Ovary (tissue), 9 donors: ENCODE measurements around the gene SPOCK1. TPM values are rescaled to one million over a fixed set of nuclear protein-coding genes. Genes with fewer than 3 reads are reported as not detected.
"Not testable (repeated sequence)": the region's sequence is repeated elsewhere in the genome, so short reads cannot be mapped to it uniquely, and the experiment has no call there.

Experiments used
- DNase-seq, 5 donors: peaks; one replicate each; pipeline ENCODE4 v3.0.0-alpha.2; 2019 to 2020
- H3K27ac ChIP-seq, 2 donors: fragments of 200-600 bp; one replicate each; pipeline versions ENCODE4 v1.5.1 to v1.8.0; 2019 to 2022
- H3K27me3 ChIP-seq: fragments of 200-600 bp; one replicate; pipeline ENCODE4 v1.8.0; 2022
- H3K36me3 ChIP-seq: fragments of 200-600 bp; sonication (generic); one replicate; pipeline ENCODE4 v1.5.1; 2019
- H3K4me1 ChIP-seq: one replicate; pipeline ENCODE4 v1.8.1; 2013; ENCODE audit warnings: mild to moderate bottlenecking, moderate library complexity; ENCODE audit not compliant: insufficient read depth
- H3K4me3 ChIP-seq: fragments of 200-600 bp; sonication (generic); one replicate; pipeline ENCODE4 v1.5.1; 2017
- H3K9me3 ChIP-seq, 2 donors: fragments of 200-600 bp in 1 of 2; sonication (generic) in 1 of 2; one replicate each; pipeline versions ENCODE4 v1.5.1 to v1.8.1; 2013 to 2019; ENCODE audit warnings: mild to moderate bottlenecking in 1 of 2, moderate library complexity in 1 of 2
- CTCF ChIP-seq, 3 donors: fragments of 450-650 bp in 2 of 3; fragments of 200-600 bp in 1 of 3; IDR thresholded peaks; one replicate each; pipeline versions ENCODE4 v1.5.1 to v1.8.0; 2016 to 2022; ENCODE audit warnings: antibody characterized with exemption in 3 of 3, mild to moderate bottlenecking in 1 of 3
- EP300 ChIP-seq: sonication (generic); formaldehyde crosslinking; IDR thresholded peaks from one replicate; pipeline ENCODE4 v1.6.1; 2017; ENCODE audit warnings: antibody characterized with exemption
- POLR2A ChIP-seq: fragments of 450-650 bp; IDR thresholded peaks from one replicate; pipeline ENCODE4 v1.6.1; 2017; ENCODE audit warnings: antibody characterized with exemption, mild to moderate bottlenecking, moderate library complexity
- WGBS, 3 donors: extraction: QIAGEN DNeasy Blood & Tissue Kit in 1 of 3; methylation state at CpG; one replicate each; pipeline versions ENCODE4 v1.1.5 to v1.1.7; 2013 to 2017; 5-methylcytosine and 5-hydroxymethylcytosine counted together
- intact Hi-C, 4 donors: fragments of 100-400 bp; cut with DNase I; formaldehyde crosslinking; loops; one replicate each; pipeline versions ENCODE4 v1.11.0 to v1.15.1; 2022 to 2023
- polyA plus RNA-seq, 2 donors: library from polyadenylated mRNA; stranded (reverse); fragments of 200-250 nt in 1 of 2; fragments of 350-450 nt in 1 of 2; fragmentation: Illumina TruSeq in 1 of 2; extraction: RNeasy Lipid Tissue Mini Kit (QIAGEN cat#74804) in 1 of 2; gene quantifications; one replicate each; pipeline ENCODE4 v1.2.3, GENCODE V29; 2013 to 2014
- total RNA-seq, 7 donors: library from RNA; depleted of rRNA in 2 of 7; stranded (reverse); fragments of >200 nt in 2 of 7; fragmentation: NEBNext Ultra II Directional in 3 of 7; extraction: Animal tissue kit (Norgen Biotek cat#: 25700) in 3 of 7; gene quantifications; one replicate each; pipeline versions ENCODE4 v1.1.0 to v1.2.4, GENCODE V29; 2016 to 2023
- donor health status: DM: no; HTN: no; CAD: no; lungs with moderate emphysema.
- donor health status: DM: no; HTN: no; CAD: no.
- donor health status: Bipolar disorder and iron deficiency.
- donor health status: DM: yes; HTN: yes; CAD: no.
- donor health status: DM: no; HTN: no; CAD: no.
- donor health status: DM: yes; HTN: yes; CAD: no.

SPOCK1 gene
- total and polyA plus RNA-seq, 9 donors = 1.3 to 42.6 (median 10.8) TPM

GRCh38 chr5:137233726-137234125, 265.4 kb downstream of the SPOCK1 start:
- Histone ChIP-seq H3K27ac (no peak overlapping the region), H3K4me1 (no peaks in the 10 kb centered on the region), H3K4me3 (no peak overlapping the region), H3K9me3 (no peaks in the 10 kb centered on the region), H3K36me3 (no peaks in the 10 kb centered on the region), H3K27me3 (no peaks in the 10 kb centered on the region)
- no peak for DNase-seq
- TF ChIP-seq POLR2A = no peak
- no peak for TF ChIP-seq EP300
- no peak for TF ChIP-seq CTCF (IDR thresholded peaks at IDR 0.05)
- 90 to 97% (median 92%) methylated on average over 1 of the region's 1 CpG for WGBS, 3 donors
- intact Hi-C loops = no loop called here

DNA sequence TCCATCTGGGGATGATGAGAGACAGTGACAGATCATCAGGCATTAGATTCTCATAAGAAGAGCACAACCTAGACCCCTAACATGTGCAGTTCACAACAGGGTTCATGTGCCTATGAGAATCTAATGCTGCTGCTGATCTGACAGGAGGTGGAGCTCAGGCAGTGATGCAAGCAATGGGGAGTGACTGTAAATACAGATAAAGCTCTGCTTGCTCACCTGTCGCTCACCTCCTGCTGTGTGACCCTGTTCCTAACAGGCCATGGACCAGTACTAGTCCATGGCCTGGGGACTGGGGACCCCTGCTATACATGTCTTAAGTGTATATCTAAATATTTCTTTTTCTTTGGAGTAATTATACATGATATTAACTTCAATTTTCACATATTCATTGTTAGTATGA, 265.8 kb downstream of the SPOCK1 start:
- intact Hi-C loops, H3K4me1 ChIP-seq, H3K36me3 ChIP-seq, H3K27me3 ChIP-seq, DNase-seq, H3K9me3 ChIP-seq, H3K4me3 ChIP-seq, H3K27ac ChIP-seq: not testable (repeated sequence)
- 85 to 97% (median 92%) methylated on average over 1 of the region's 1 CpG for WGBS, 3 donors

DNA sequence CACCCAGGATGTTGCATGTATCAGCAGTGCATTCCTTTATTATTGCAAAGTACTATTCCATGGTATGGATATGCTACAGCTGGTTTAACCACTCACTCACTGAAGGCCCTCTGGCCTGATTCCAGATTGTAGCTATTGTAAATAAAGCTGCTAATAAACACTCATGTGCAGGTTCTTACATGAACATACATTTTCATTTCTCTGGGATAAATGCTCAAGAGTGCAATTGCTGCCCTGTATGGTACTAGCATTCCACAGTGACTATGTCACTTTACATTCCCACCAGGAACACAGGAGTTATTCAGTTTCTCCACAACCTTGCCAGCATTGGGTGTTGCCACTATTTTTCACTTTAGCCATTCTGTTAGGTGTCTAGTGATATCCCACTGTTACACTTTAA, 267.6 kb downstream of the SPOCK1 start:
- H3K4me1 ChIP-seq = no peaks in the 10 kb centered on the region
- no peak overlapping the region for H3K4me3 ChIP-seq
- H3K27me3 ChIP-seq = no peaks in the 10 kb centered on the region
- H3K36me3 ChIP-seq = no peaks in the 10 kb centered on the region
- no peak overlapping the region for H3K27ac ChIP-seq
- no peaks in the 10 kb centered on the region for H3K9me3 ChIP-seq
- no peak for DNase-seq
- intact Hi-C loops = no loop called here
- no peak for TF ChIP-seq CTCF (IDR thresholded peaks at IDR 0.05)
- no peak for TF ChIP-seq EP300

- Histone ChIP-seq H3K36me3 (no peaks in the 10 kb centered on the region), H3K4me3 (no peak overlapping the region), H3K27me3 (no peaks in the 10 kb centered on the region), H3K27ac (no peak overlapping the region), H3K9me3 (no peaks in the 10 kb centered on the region), H3K4me1 (no peaks in the 10 kb centered on the region)
- no peak for TF ChIP-seq POLR2A
- TF ChIP-seq CTCF (IDR thresholded peaks at IDR 0.05) = no peak
- intact Hi-C loops = no loop called here
- WGBS, 3 donors = 84 to 88% (median 86%) methylated on average over 4 of the region's 4 CpGs
- no peak for DNase-seq
Observed at GRCh38 chr5:137228816-137229215, 270.3 kb downstream of the SPOCK1 start.

DNA sequence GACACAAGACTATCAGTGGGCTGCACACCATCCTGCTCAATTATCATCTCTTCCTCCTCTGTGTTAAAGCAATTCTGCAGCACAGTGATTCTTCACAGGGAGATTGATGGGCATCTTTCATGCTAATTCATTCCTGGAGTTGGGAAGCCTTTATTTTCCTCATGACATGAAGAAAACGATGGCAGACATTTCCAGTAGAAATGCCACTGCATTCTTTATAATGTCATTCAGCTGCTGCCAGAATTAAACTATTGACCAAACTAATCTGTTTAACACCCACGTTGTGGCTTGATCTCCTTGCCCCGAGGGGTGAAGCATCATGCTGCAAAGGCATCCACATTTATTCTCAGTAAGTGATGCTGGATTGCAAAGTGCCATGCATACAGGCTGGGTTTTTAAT, 273.0 kb downstream of the SPOCK1 start:
- 52 to 71% (median 58%) methylated on average over 3 of the region's 3 CpGs for WGBS, 3 donors
- H3K36me3 ChIP-seq = no peaks in the 10 kb centered on the region
- no peak overlapping the region for H3K27ac ChIP-seq
- DNase-seq = no peak
- no peak for TF ChIP-seq EP300
- no peak for TF ChIP-seq CTCF (IDR thresholded peaks at IDR 0.05)
- TF ChIP-seq POLR2A = no peak
- H3K27me3 ChIP-seq = no peaks in the 10 kb centered on the region
- H3K9me3 ChIP-seq = no peaks in the 10 kb centered on the region
- no peaks in the 10 kb centered on the region for H3K4me1 ChIP-seq
- no peak overlapping the region for H3K4me3 ChIP-seq
- intact Hi-C loops = no loop called here
